ENCODE data around the gene DHX34. TPM values are rescaled to one million over a fixed set of nuclear protein-coding genes. Genes with fewer than 3 reads are reported as not detected.
"Not testable (repeated sequence)": the region's sequence is repeated elsewhere in the genome, so short reads cannot be mapped to it uniquely, and the experiment has no call there.

DHX34 gene
- polyA plus RNA-seq, 2 donors = 9.4 to 15.6 TPM

DNA sequence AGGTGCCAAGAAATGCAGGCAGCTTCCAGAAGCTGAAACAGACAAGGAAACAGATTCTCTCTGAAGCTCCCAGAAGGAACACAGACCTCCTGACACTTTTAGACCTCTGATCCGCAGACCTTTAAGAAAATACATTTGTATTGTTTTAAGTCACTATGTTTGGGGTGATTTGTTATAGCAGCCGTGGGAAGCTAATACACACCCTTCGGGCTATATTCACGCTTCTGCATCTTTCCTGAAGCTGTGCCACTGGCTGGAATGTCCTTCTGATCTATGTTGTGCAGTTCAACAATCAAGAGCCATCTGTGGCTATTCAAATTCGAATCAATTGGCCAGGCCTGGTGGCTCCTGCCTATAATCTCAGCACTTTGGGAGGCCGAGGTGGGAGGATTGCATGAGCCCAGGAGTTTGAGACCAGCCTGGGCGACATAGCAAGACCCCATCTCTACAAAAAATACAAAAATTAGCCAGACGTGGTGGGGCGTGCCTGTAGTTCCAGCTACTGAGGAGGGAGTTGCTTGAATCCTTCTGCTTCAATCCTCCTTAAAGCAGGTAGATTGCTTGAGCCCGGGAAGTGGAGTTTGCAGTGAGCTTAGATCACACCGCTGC lies 5.8 kb upstream of the DHX34 start:
- WGBS, 2 donors = 85% methylated on average over 11 of the region's 11 CpGs
- no peaks in the 10 kb centered on the region for H3K27me3 ChIP-seq (ENCODE audit: control insufficient read depth in 1 of 2, insufficient read depth in 2 of 2, low read length in 2 of 2)

GRCh38 chr19:47344425-47344824 lies 4.7 kb upstream of the DHX34 start:
- no peaks in the 10 kb centered on the region for H3K36me3 ChIP-seq (ENCODE audit: control insufficient read depth in 2 of 2, insufficient read depth in 2 of 2, low read length in 1 of 2)
- H3K4me1 ChIP-seq (ENCODE audit: control insufficient read depth in 2 of 2, insufficient read depth in 2 of 2, low read length in 1 of 2) = no peaks in the 10 kb centered on the region
- H3K27me3 ChIP-seq (ENCODE audit: control insufficient read depth in 1 of 2, insufficient read depth in 2 of 2, low read length in 2 of 2) = no peaks in the 10 kb centered on the region
- no peak overlapping the region for H3K27ac ChIP-seq (ENCODE audit: low read depth in 2 of 2, low read length in 1 of 2)
- WGBS, 2 donors = 77 to 89% methylated on average over 1 of the region's 1 CpG
- H3K9me3 ChIP-seq (ENCODE audit: control insufficient read depth in 2 of 2, insufficient read depth in 1 of 2, low read depth in 1 of 2, low read length in 1 of 2) = peaks cover 0 to 2% of the 10 kb centered on the region in 2 donors
- no peak overlapping the region for H3K4me3 ChIP-seq (ENCODE audit: low read depth in 1 of 2, low read length in 2 of 2)

More for the DNA sequence above, 5.8 kb upstream of the DHX34 start:
- peaks cover 0 to 2% of the 10 kb centered on the region in 2 donors for H3K9me3 ChIP-seq (ENCODE audit: control insufficient read depth in 2 of 2, insufficient read depth in 1 of 2, low read depth in 1 of 2, low read length in 1 of 2)
- H3K36me3 ChIP-seq (ENCODE audit: control insufficient read depth in 2 of 2, insufficient read depth in 2 of 2, low read length in 1 of 2) = no peaks in the 10 kb centered on the region
- no peaks in the 10 kb centered on the region for H3K4me1 ChIP-seq (ENCODE audit: control insufficient read depth in 2 of 2, insufficient read depth in 2 of 2, low read length in 1 of 2)
- H3K27ac ChIP-seq (ENCODE audit: low read depth in 2 of 2, low read length in 1 of 2) = no peak overlapping the region
- no peak overlapping the region for H3K4me3 ChIP-seq (ENCODE audit: low read depth in 1 of 2, low read length in 2 of 2)

DNA sequence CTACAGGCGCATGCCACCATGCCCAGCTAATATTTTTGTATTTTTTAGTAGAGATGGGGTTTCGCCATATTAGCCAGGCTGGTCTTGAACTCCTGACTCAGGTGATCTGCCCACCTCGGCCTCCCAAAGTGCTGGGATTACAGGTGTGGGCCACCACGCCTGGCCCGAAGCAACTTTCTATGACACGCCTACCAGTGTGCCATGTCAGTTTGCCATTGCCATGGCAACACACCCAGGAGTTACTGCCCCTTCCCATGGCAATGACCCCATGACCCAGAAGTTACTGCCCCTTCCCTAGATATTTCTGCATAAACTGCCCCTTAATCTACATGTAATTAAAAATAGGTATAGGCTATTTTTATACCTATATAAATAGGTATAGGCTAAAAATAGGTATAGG lies 3.1 kb upstream of the DHX34 start:
- WGBS, 2 donors = 85 to 88% methylated on average over 6 of the region's 6 CpGs
- H3K27ac ChIP-seq (ENCODE audit: low read depth in 2 of 2, low read length in 1 of 2); H3K9me3 ChIP-seq (ENCODE audit: control insufficient read depth in 2 of 2, insufficient read depth in 1 of 2, low read depth in 1 of 2, low read length in 1 of 2); H3K4me1 ChIP-seq (ENCODE audit: control insufficient read depth in 2 of 2, insufficient read depth in 2 of 2, low read length in 1 of 2); H3K4me3 ChIP-seq (ENCODE audit: low read depth in 1 of 2, low read length in 2 of 2); H3K36me3 ChIP-seq (ENCODE audit: control insufficient read depth in 2 of 2, insufficient read depth in 2 of 2, low read length in 1 of 2); H3K27me3 ChIP-seq (ENCODE audit: control insufficient read depth in 1 of 2, insufficient read depth in 2 of 2, low read length in 2 of 2): not testable (repeated sequence)

- WGBS, 2 donors = 86 to 89% methylated on average over 6 of the region's 6 CpGs
- H3K4me1 ChIP-seq (ENCODE audit: control insufficient read depth in 2 of 2, insufficient read depth in 2 of 2, low read length in 1 of 2) = no peaks in the 10 kb centered on the region
- H3K4me3 ChIP-seq (ENCODE audit: low read depth in 1 of 2, low read length in 2 of 2) = no peak overlapping the region
These were observed 1.5 kb downstream of the DHX34 start for GRCh38 chr19:47350630-47351029.

GRCh38 chr19:47351548-47351947 lies 2.4 kb downstream of the DHX34 start:
- no peak overlapping the region for H3K4me3 ChIP-seq (ENCODE audit: low read depth in 1 of 2, low read length in 2 of 2)
- no peak overlapping the region for H3K27ac ChIP-seq (ENCODE audit: low read depth in 2 of 2, low read length in 1 of 2)
- WGBS, 2 donors = 80 to 87% methylated on average over 3 of the region's 3 CpGs
- peaks cover 11 to 18% of the 10 kb centered on the region in 2 donors for H3K36me3 ChIP-seq (ENCODE audit: control insufficient read depth in 2 of 2, insufficient read depth in 2 of 2, low read length in 1 of 2)
- H3K9me3 ChIP-seq (ENCODE audit: control insufficient read depth in 2 of 2, insufficient read depth in 1 of 2, low read depth in 1 of 2, low read length in 1 of 2) = no peaks in the 10 kb centered on the region
- no peaks in the 10 kb centered on the region for H3K4me1 ChIP-seq (ENCODE audit: control insufficient read depth in 2 of 2, insufficient read depth in 2 of 2, low read length in 1 of 2)
- no peaks in the 10 kb centered on the region for H3K27me3 ChIP-seq (ENCODE audit: control insufficient read depth in 1 of 2, insufficient read depth in 2 of 2, low read length in 2 of 2)

More at GRCh38 chr19:47350630-47351029, 1.5 kb downstream of the DHX34 start:
- Histone ChIP-seq H3K9me3 (ENCODE audit: control insufficient read depth in 2 of 2, insufficient read depth in 1 of 2, low read depth in 1 of 2, low read length in 1 of 2) (no peaks in the 10 kb centered on the region), H3K36me3 (ENCODE audit: control insufficient read depth in 2 of 2, insufficient read depth in 2 of 2, low read length in 1 of 2) (peaks cover 11 to 18% of the 10 kb centered on the region in 2 donors), H3K27ac (ENCODE audit: low read depth in 2 of 2, low read length in 1 of 2) (no peak overlapping the region), H3K27me3 (ENCODE audit: control insufficient read depth in 1 of 2, insufficient read depth in 2 of 2, low read length in 2 of 2) (no peaks in the 10 kb centered on the region)

DNA sequence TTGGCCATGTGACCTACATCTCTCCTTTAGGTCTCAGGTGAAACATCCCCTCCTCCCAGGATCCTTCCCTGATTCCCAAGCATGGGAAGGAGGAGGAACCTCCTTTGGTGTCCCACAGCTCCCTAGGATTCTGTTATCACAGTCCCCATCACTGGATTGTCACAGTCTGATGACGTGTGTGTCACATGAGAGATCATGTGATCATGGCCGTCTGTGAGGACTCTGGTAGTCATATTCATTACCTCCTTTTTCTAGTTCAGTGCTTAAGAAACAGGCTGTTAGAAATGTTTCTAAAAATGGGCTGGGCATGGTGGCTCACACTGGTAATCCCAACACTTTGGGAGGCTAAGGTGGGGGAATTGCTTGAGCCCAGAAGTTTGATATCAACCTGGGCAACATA lies 3.0 kb downstream of the DHX34 start:
- H3K4me1 ChIP-seq (ENCODE audit: control insufficient read depth in 2 of 2, insufficient read depth in 2 of 2, low read length in 1 of 2) = no peaks in the 10 kb centered on the region
- H3K27me3 ChIP-seq (ENCODE audit: control insufficient read depth in 1 of 2, insufficient read depth in 2 of 2, low read length in 2 of 2) = no peaks in the 10 kb centered on the region
- WGBS, 2 donors = 51 to 67% methylated on average over 2 of the region's 2 CpGs
- H3K36me3 ChIP-seq (ENCODE audit: control insufficient read depth in 2 of 2, insufficient read depth in 2 of 2, low read length in 1 of 2) = peaks cover 11 to 23% of the 10 kb centered on the region in 2 donors
- no peaks in the 10 kb centered on the region for H3K9me3 ChIP-seq (ENCODE audit: control insufficient read depth in 2 of 2, insufficient read depth in 1 of 2, low read depth in 1 of 2, low read length in 1 of 2)
- H3K4me3 ChIP-seq (ENCODE audit: low read depth in 1 of 2, low read length in 2 of 2) = no peak overlapping the region
- H3K27ac ChIP-seq (ENCODE audit: low read depth in 2 of 2, low read length in 1 of 2) = no peak overlapping the region

DNA sequence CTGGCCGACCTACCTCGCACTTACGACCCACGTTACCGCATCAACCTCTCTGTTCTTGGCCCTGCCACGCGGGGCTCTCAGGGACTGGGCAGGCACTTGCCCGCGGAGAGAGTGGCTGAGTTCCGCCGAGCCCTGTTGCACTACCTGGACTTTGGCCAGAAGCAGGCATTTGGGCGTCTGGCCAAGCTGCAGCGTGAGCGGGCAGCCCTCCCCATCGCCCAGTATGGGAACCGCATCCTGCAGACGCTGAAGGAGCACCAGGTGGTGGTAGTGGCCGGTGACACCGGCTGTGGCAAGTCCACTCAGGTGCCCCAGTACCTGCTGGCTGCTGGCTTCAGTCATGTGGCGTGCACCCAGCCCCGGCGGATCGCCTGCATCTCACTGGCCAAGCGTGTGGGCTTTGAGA lies 4.2 kb downstream of the DHX34 start:
- Histone ChIP-seq H3K4me1 (ENCODE audit: control insufficient read depth in 2 of 2, insufficient read depth in 2 of 2, low read length in 1 of 2) (no peaks in the 10 kb centered on the region), H3K27ac (ENCODE audit: low read depth in 2 of 2, low read length in 1 of 2) (no peak overlapping the region), H3K4me3 (ENCODE audit: low read depth in 1 of 2, low read length in 2 of 2) (no peak overlapping the region), H3K9me3 (ENCODE audit: control insufficient read depth in 2 of 2, insufficient read depth in 1 of 2, low read depth in 1 of 2, low read length in 1 of 2) (no peaks in the 10 kb centered on the region), H3K36me3 (ENCODE audit: control insufficient read depth in 2 of 2, insufficient read depth in 2 of 2, low read length in 1 of 2) (peaks cover 20 to 35% of the 10 kb centered on the region in 2 donors), H3K27me3 (ENCODE audit: control insufficient read depth in 1 of 2, insufficient read depth in 2 of 2, low read length in 2 of 2) (no peaks in the 10 kb centered on the region)
- 75 to 90% methylated on average over 24 of the region's 24 CpGs for whole genome bisulfite sequencing, 2 donors

- Histone ChIP-seq H3K4me3 (ENCODE audit: low read depth in 1 of 2, low read length in 2 of 2) (no peak overlapping the region), H3K4me1 (ENCODE audit: control insufficient read depth in 2 of 2, insufficient read depth in 2 of 2, low read length in 1 of 2) (peaks cover 0 to 2% of the 10 kb centered on the region in 2 donors), H3K36me3 (ENCODE audit: control insufficient read depth in 2 of 2, insufficient read depth in 2 of 2, low read length in 1 of 2) (peaks cover 23 to 57% of the 10 kb centered on the region in 2 donors), H3K27ac (ENCODE audit: low read depth in 2 of 2, low read length in 1 of 2) (no peak overlapping the region), H3K9me3 (ENCODE audit: control insufficient read depth in 2 of 2, insufficient read depth in 1 of 2, low read depth in 1 of 2, low read length in 1 of 2) (no peaks in the 10 kb centered on the region), H3K27me3 (ENCODE audit: control insufficient read depth in 1 of 2, insufficient read depth in 2 of 2, low read length in 2 of 2) (no peaks in the 10 kb centered on the region)
- 82 to 84% methylated on average over 6 of the region's 6 CpGs for WGBS, 2 donors
These were observed 7.8 kb downstream of the DHX34 start for GRCh38 chr19:47356900-47357299.

- Histone ChIP-seq H3K9me3 (ENCODE audit: control insufficient read depth in 2 of 2, insufficient read depth in 1 of 2, low read depth in 1 of 2, low read length in 1 of 2) (no peaks in the 10 kb centered on the region), H3K36me3 (ENCODE audit: control insufficient read depth in 2 of 2, insufficient read depth in 2 of 2, low read length in 1 of 2) (peaks cover 22 to 59% of the 10 kb centered on the region in 2 donors), H3K27me3 (ENCODE audit: control insufficient read depth in 1 of 2, insufficient read depth in 2 of 2, low read length in 2 of 2) (no peaks in the 10 kb centered on the region), H3K4me3 (ENCODE audit: low read depth in 1 of 2, low read length in 2 of 2) (no peak overlapping the region), H3K4me1 (ENCODE audit: control insufficient read depth in 2 of 2, insufficient read depth in 2 of 2, low read length in 1 of 2) (peaks cover 0 to 2% of the 10 kb centered on the region in 2 donors), H3K27ac (ENCODE audit: low read depth in 2 of 2, low read length in 1 of 2) (no peak overlapping the region)
- 94 to 95% methylated on average over 28 of the region's 28 CpGs for WGBS, 2 donors
These were observed 8.9 kb downstream of the DHX34 start for GRCh38 chr19:47357788-47358680.

Data from esophagus (tissue), 2 donors.